22Rv1 (cell line): ENCODE data around the gene EPYC.
A peak's percentile ranks its signal among the peaks of the same experiment; 100 is the strongest.

Experiments
- H3K27ac ChIP-seq: fragments of 450-650 bp; 2 replicates; pipeline ENCODE4 v1.5.1; 2017
- ZFX ChIP-seq: fragments of 450-650 bp; IDR thresholded peaks from 2 replicates; pipeline ENCODE4 v1.6.1; 2017; ENCODE audit warnings: antibody characterized with exemption, borderline replicate concordance
- TF ChIP-seq, protein P1 (sequence below): fragments of 450-650 bp; IDR thresholded peaks from 2 replicates; pipeline ENCODE4 v1.5.1; 2017; ENCODE audit warnings: mild to moderate bottlenecking

EPYC gene

DNA sequence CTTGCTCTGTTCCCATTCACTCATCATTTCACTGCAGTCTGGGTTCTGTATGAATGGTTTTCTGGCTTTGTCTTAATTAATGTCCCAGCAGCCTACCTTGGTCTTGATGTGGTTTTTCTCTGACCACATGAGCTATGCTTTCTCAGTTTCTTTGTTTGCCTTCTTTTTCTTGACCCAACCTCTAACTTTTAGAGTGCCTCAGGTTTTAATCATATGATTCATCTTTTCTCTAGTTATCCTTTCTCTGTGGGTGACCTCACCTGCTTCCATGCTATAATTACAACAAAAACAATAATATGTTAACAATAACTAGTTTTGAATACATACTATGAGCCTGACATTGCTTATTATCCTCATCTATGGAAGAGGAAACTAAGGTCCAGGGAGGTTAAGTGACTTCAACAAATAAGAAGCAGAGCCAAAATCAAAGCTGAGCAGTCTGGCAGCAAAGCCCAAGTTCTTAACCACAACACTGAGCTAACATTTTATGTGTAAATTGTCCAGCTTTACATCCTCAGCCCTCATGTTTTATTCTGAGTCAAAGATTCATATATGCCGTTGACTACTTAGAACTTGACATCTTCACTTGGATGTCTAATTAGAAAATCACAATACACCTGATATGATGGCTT is 4.7 kb upstream of the EPYC start:
- H3K27ac ChIP-seq, result no peak overlapping the region
- TF ChIP-seq, protein P1, sequence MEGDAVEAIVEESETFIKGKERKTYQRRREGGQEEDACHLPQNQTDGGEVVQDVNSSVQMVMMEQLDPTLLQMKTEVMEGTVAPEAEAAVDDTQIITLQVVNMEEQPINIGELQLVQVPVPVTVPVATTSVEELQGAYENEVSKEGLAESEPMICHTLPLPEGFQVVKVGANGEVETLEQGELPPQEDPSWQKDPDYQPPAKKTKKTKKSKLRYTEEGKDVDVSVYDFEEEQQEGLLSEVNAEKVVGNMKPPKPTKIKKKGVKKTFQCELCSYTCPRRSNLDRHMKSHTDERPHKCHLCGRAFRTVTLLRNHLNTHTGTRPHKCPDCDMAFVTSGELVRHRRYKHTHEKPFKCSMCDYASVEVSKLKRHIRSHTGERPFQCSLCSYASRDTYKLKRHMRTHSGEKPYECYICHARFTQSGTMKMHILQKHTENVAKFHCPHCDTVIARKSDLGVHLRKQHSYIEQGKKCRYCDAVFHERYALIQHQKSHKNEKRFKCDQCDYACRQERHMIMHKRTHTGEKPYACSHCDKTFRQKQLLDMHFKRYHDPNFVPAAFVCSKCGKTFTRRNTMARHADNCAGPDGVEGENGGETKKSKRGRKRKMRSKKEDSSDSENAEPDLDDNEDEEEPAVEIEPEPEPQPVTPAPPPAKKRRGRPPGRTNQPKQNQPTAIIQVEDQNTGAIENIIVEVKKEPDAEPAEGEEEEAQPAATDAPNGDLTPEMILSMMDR, result no peak
- TF ChIP-seq ZFX, result no peak

DNA sequence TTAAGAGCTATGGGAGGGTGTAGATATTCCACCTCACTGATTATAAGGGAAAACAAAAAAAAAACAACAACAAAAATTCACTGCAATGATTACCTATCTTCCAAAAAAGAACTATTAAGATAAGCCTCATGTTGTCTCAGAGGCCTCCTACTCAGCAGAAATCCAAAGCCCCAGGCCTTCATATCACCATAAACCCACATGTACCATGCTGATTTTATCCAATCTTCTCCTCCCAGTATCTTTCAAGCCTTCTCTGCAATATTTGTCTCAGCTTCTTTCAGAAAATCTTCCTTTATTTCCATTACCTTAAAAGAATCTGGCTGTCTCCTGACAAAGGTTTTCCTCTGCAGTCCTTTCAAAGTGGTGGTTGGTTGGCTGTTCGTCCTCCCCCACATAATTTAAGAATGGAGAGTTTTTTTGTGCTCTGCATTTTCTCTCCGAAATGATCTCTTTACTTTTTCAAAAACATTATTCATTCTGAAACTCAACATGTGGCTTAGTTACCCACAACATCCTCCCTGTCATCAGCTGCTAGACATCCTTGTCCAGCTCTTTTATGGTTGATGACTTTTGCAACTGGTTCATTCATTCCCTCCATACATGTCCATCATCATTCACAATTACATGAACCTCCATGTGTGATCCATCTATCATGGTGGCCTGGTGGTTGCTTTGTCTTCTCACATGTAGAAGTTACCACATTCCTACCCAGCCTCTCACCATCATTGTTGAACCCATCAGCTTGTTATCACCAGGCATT is 2.9 kb upstream of the EPYC start:
- TF ChIP-seq, protein P1, result no peak
- no peak for TF ChIP-seq ZFX
- H3K27ac ChIP-seq, result no peak overlapping the region

DNA sequence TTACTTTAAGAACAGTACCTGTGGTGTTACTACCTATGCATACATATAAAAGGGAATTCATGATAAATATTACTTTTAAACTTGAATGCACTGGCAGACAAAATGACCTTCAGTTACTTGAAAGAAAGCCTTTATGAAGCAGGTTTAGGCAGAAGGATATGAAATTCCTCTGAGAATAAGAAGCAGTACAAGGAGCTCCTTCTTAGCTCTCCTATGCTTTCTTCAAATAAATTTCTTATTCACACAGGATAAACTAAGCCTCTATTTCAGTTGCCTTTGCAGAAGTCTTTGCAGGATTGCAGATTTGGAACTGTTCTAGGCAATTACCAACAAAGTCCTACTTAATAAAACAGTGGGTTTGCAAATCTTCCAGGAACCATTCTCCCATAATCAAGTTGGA is 1.0 kb downstream of the EPYC start:
- H3K27ac ChIP-seq, result no peak overlapping the region
- TF ChIP-seq, protein P1, result no peak
- TF ChIP-seq ZFX, result no peak

DNA sequence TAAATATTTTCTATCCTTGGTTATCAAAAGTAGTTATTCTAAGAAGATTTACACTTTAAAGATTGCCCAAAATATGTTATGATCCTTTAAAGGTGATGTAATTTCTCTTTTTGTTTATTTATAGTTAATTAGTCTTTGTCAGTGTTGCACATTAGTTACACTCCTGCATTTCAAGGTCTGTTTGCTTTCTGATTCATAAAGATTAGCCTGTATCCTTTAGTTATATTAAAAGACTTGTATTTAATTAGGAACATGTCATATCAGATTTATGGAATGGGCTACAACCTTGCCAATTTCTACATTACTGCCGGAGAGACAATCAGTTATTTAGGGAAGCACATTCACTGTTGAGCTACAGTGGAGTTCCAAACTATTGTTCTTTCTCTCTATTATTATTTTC is 3.5 kb downstream of the EPYC start:
- peak overlapping the region; percentile 69 for H3K27ac ChIP-seq
- TF ChIP-seq, protein P1, result no peak
- TF ChIP-seq ZFX, result no peak

DNA sequence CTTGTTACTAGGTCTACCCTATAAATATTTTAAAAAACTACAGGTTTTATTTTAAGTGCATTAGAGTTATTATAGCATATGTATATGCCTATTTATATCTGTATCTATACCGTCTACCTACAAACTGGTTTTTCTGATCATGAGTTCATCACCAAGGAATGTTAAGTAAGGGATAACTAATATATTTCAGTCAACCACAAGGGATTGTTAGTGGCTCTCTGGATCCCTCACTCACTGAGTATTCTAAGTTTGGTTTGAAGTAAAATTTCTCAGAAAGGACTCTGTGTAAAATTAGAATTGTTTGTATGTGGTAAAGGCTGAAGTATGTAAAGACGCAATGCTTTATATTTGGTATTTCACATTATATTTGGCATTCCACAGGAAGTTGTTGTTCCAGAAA is 4.8 kb downstream of the EPYC start:
- TF ChIP-seq ZFX, result no peak
- TF ChIP-seq, protein P1, result no peak
- peak overlapping the region; percentile 69 for H3K27ac ChIP-seq

DNA sequence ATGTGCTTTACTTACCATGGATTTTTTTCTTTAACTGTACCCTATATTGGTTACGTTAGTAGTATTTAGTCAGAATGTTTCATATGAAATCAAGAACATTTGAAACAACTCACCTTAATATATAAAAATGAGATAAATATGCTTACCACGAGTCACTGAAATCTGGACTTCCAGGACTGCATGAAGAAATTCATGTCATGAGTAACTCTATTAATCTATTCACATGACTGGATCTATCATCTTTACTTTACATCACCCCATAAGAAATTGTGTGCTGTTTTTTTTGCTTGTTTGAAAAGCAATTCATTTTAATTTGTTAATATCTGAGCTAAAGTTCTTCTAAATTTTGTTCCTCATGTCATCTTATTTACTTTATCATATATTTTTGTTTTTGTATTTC is 5.2 kb downstream of the EPYC start:
- H3K27ac ChIP-seq, result peak overlapping the region; percentile 69
- TF ChIP-seq ZFX, result no peak
- TF ChIP-seq, protein P1, result no peak

DNA sequence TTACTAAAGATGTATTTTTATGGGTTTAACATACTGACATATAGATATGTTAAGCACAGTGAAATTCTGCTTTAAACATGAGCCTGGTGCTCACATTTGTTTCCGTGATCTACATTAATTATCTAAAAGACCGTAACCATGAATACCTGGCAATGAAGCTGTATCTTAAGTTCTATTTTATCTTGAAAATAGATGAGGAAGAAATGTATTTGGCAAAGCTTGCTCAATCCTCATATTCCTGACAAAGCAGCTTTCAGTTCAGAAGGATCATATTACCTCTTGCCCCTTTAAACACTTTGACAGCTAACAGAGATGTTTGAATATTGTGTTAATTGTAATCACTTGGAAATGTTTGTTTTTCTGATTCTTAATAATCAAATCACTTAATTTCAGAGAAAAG is 9.8 kb downstream of the EPYC start:
- no peak overlapping the region for H3K27ac ChIP-seq
- TF ChIP-seq, protein P1, result no peak
- TF ChIP-seq ZFX, result no peak
